ENCODE data around the gene APOBEC2. TPM values are rescaled to one million over a fixed set of nuclear protein-coding genes. Genes with fewer than 3 reads are reported as not detected.

Gene APOBEC2
- total and polyA plus RNA-seq, 8 donors, result 7.2 to 36.7 (median 11.3) TPM; not detected in 3

DNA sequence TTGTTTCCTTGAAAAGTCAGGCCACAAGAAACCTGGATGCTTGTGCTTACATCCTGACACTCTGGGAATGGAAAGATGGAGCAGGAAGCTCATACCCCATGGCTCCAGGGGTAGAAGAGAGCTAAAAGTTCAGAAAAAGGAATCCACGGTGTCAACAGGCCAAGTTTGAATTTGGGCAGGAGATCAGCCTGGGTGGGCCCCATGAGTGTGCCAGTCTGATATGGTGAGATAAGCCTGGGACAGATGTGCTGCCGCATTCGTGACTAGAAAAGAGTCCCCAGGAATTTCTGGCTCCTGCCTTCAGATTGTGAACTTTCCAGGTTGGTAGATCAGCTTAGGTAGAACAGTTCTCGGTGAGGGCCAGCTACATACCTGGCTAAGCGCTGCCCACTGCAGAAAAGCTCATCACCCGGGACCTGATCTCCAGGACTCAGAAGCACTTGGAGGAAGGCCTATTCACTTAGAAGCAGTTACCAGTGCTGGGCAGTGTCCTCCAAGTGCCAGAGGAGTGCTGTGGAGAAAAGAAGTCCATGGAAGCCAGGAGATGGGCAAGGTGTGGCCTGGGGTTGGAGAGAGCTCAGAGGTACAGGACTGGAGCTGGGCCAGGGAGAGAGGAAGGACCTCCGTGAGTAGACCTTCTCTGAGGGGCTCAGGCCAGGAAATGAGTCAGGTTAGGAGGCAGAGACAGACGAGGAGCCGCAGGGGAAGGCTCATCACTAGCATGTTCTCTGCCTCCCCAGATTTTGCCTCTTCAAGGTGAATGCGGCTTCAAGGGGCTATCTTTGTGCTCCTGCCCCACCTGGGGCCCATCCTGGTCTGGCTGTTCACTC is 10.6 kb upstream of the APOBEC2 start, which contains the start of gene TSPO2:
TSS of gene TSPO2 (plus strand) at position 242 of the 830 bp plus-strand sequence. CDS start at position 761, 519 bp downstream.
- Histone ChIP-seq H3K4me3 (no peak within 1 kb of the TSS), H3K36me3 (no peaks in the 10 kb centered on the region), H3K9me3 (no peaks in the 10 kb centered on the region), H3K27me3 (no peaks in the 10 kb centered on the region), H3K27ac (peak within 1 kb of the TSS in 1 of 5 donors; percentile 82), H3K4me1 (peaks cover 3 to 56% (median 46%) of the 10 kb centered on the region in 4 donors)
- no peak for DNase-seq
- WGBS, 5 donors, result 73 to 91% (median 82%) methylated on average over 10 of the region's 10 CpGs
- intact Hi-C loops (cut with DNase I; ENCODE audit: low total_unique reads), result no loop called here
- TF ChIP-seq, protein P1, sequence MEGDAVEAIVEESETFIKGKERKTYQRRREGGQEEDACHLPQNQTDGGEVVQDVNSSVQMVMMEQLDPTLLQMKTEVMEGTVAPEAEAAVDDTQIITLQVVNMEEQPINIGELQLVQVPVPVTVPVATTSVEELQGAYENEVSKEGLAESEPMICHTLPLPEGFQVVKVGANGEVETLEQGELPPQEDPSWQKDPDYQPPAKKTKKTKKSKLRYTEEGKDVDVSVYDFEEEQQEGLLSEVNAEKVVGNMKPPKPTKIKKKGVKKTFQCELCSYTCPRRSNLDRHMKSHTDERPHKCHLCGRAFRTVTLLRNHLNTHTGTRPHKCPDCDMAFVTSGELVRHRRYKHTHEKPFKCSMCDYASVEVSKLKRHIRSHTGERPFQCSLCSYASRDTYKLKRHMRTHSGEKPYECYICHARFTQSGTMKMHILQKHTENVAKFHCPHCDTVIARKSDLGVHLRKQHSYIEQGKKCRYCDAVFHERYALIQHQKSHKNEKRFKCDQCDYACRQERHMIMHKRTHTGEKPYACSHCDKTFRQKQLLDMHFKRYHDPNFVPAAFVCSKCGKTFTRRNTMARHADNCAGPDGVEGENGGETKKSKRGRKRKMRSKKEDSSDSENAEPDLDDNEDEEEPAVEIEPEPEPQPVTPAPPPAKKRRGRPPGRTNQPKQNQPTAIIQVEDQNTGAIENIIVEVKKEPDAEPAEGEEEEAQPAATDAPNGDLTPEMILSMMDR (IDR thresholded peaks at IDR 0.05), result no peak
- TF ChIP-seq POLR2A (IDR thresholded peaks at IDR 0.05) (no peak), POLR2AphosphoS5 (IDR thresholded peaks at IDR 0.05) (no peak), EP300 (IDR thresholded peaks at IDR 0.05) (no peak)

DNA sequence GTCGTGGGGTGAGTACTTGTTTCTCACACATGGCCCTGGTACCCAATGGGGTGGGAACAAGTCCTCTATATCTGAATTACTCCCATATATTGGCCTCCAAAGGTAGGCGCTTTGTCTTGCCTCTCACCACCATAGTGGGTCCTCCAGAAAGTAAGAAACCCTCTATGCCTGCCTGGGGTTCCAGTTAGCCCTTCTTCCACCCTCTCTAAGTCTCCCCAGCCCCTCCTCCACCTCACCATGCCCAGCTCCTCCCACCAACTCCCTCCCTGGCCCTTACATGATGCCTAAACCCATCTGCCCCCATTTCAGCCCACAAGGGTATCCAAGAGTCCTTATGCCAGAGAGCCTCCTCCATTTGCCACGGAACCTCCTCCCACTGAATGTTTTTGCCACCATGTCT is 9.9 kb upstream of the APOBEC2 start:
- Histone ChIP-seq H3K36me3 (no peaks in the 10 kb centered on the region), H3K4me3 (no peak overlapping the region), H3K27me3 (no peaks in the 10 kb centered on the region), H3K4me1 (peaks cover 9 to 62% (median 45%) of the 10 kb centered on the region in 4 donors), H3K27ac (no peak overlapping the region), H3K9me3 (no peaks in the 10 kb centered on the region)
- intact Hi-C loops (cut with DNase I; ENCODE audit: low total_unique reads), result no loop called here
- DNase-seq, result no peak
- 98 to 100% (median 100%) methylated on average over 2 to 3 of the region's 3 CpGs for WGBS, 5 donors
- TF ChIP-seq, protein P1 (IDR thresholded peaks at IDR 0.05), result no peak
- TF ChIP-seq POLR2AphosphoS5 (IDR thresholded peaks at IDR 0.05), result no peak
- no peak for TF ChIP-seq POLR2A (IDR thresholded peaks at IDR 0.05)
- no peak for TF ChIP-seq EP300 (IDR thresholded peaks at IDR 0.05)

DNA sequence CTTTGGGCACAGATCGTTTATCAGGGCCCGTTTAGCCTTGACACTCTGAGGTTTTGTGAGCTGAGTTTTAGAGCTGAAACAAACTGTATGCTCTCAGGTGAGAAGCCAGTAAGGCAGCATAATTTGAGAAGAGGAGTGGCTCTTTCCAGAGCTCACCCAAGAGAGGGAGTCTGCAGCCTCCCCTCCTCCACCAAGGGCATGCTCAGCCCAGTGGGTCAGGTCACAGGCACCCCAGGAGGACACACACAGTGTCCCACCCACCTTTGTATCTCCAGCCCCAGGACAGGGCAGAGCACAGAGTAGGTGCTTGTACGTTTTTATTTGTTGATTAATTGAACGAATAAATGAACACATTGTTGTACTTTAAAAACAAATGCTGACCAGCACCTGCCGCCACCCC is 7.3 kb upstream of the APOBEC2 start:
- Histone ChIP-seq H3K27me3 (no peaks in the 10 kb centered on the region), H3K9me3 (no peaks in the 10 kb centered on the region), H3K4me3 (no peak overlapping the region), H3K36me3 (no peaks in the 10 kb centered on the region), H3K4me1 (peaks cover 14 to 70% (median 35%) of the 10 kb centered on the region in 4 donors), H3K27ac (no peak overlapping the region)
- intact Hi-C loops (cut with DNase I; ENCODE audit: low total_unique reads), result no loop called here
- no peak for DNase-seq
- 36 to 62% (median 52%) methylated on average over 5 of the region's 5 CpGs for WGBS, 5 donors
- TF ChIP-seq POLR2A (IDR thresholded peaks at IDR 0.05), result no peak
- TF ChIP-seq, protein P1 (IDR thresholded peaks at IDR 0.05), result no peak

DNA sequence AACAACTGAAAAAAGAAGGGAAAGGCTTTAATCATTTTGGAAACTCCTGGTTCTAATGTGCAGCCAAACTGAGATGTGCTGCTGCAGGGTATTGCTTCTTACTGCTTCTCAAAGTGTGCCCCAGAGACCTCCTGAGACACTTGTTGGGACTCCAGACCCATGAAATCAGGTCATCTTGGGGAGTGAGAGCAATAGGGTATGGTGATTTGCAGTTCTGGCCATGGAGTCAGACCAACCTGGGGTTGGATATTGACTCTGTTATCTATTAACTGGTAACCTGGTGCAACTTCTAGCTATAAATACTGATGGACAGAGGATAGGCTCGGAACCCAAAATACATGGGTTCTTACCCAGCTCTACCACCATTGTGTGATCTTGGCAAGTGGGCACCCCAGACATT is 6.9 kb upstream of the APOBEC2 start:
- WGBS, 5 donors, result 65 to 96% (median 75%) methylated on average over 1 of the region's 1 CpG
- TF ChIP-seq EP300 (IDR thresholded peaks at IDR 0.05) (no peak), POLR2AphosphoS5 (IDR thresholded peaks at IDR 0.05) (no peak)
- TF ChIP-seq, protein P1 (IDR thresholded peaks at IDR 0.05), result no peak
- H3K4me3 ChIP-seq, result no peak overlapping the region
- DNase-seq, result no peak
- H3K27ac ChIP-seq, result no peak overlapping the region
- no peaks in the 10 kb centered on the region for H3K9me3 ChIP-seq
- intact Hi-C loops (cut with DNase I; ENCODE audit: low total_unique reads), result no loop called here
- peaks cover 14 to 70% (median 33%) of the 10 kb centered on the region in 4 donors for H3K4me1 ChIP-seq
- no peaks in the 10 kb centered on the region for H3K27me3 ChIP-seq
- H3K36me3 ChIP-seq, result no peaks in the 10 kb centered on the region

Data from stomach (tissue), 9 donors.